ENCODE measurements around the gene PTPRG.

The PTPRG gene

GRCh38 chr3:62149962-62150361, 588.6 kb downstream of the PTPRG start:
- peak; percentile 51 for DNase-seq (ENCODE audit: low spot score)

DNA sequence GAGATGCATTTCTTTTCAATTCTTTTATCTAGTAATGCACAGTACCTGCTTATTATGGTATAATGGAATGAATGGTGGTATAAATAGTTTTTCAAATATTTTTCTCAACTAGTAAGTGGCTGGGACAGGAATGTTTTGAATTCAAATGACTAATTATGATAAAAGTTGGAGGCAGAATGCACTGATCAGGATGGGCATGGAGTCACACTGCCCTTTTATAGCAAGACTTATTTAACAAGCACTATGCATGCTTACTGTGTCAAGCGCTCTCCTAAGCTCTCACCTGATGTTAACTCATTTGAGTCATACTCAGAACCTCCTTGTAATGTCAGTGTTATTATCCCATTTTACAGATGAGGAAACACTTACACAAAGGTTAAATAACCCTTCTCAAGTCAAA, 590.2 kb downstream of the PTPRG start:
- peak; percentile 28 for DNase-seq (ENCODE audit: low spot score)

DNA sequence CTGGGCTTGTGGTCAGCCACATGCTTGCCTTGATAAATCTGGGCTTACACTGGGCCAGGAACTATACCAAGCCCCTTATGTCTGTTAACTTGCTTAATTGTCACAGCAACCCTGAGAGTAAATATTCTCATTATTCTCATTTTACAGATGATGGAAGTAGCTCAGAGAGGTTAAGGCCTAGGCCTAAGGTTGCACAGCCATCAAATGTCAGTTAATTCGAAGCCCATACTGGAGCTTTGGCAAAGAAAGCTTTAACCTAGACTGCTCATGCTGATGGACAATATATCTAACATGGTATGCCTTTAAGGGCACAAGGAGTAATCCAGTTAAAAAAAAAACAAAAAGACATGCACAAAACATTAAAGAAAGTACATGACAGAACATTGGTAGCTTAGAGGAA, 591.9 kb downstream of the PTPRG start:
- DNase-seq (ENCODE audit: low spot score): no peak

DNA sequence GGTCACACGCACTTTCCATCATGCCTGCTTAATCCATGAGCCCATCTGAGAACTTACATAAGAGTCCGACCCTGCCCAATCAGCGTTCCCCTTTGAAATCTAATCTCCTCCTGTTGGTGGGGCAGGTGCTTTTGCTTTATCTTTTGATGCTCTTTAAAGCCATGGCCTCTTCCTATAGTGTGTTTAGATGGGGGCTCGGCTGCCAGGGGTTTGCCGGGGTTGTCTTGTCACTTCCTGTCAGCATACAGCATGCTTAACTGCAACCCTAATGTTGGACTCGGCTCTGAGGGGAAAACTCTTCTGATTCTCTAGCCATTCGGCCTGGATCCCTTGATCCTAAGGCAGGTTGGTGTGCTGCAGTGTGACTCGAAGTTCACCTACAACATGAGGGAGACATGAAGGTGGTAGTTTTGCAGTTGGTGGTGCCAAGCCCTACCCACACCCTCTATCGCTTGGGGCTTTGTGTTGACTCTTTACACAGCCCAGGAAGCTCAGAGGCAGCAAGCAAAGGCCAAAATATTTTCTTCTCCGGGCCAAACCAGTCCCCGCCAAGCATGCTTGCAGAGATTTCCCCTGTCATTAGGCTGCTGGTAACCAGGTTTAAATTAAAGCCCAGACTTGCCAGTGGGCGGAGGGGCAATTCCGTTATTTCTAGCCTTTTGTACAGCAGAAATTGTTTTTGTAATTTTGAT, 593.2 kb downstream of the PTPRG start:
- no peak for DNase-seq (ENCODE audit: low spot score)

- no peak for DNase-seq (ENCODE audit: low spot score)
Measured at GRCh38 chr3:62159056-62159708, 597.8 kb downstream of the PTPRG start.

GRCh38 chr3:62159709-62160092, 598.3 kb downstream of the PTPRG start:
- DNase-seq (ENCODE audit: low spot score): peak; percentile 82

DNA sequence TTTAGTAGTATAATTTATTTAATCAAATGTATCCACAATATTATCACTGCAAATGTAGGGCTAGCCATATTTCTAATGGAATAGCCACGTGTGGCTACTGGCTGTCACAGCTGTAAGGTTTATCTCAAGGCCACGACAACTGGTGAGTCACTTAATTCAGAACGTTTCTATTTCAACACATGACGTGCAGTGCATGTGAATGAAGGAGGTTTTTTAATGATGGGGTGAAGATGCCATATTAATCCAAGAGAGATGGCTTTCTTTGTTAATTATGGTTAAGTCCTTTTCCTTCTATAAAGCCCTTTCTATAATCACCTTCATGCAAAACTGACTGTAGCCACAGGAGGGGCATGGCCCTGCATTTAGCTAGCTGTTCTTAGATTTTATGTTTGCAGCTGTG, 600.0 kb downstream of the PTPRG start:
- peak; percentile 47 for DNase-seq (ENCODE audit: low spot score)

DNA sequence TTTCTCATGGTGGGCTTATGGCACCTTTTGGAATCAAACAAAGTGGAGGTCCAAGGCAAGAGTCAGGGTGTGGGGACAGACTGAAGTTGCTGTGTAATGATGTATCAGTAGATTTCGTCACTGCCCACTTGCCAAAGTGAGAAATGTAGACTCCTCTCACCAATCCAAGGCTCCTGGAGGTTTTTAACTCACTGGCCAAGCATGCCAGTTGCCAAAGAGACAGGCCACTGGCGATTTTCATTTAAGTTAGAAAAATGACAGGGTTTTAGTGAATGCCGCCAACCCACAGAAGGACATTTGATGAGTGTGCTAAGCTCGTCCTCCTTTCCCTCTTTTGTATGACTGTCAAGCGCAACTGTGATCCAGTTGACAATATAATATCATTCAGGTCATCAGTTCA, 602.8 kb downstream of the PTPRG start:
- DNase-seq (ENCODE audit: low spot score): no peak

- DNase-seq (ENCODE audit: low spot score): no peak
Measured at GRCh38 chr3:62164746-62165145, 603.4 kb downstream of the PTPRG start.

DNA sequence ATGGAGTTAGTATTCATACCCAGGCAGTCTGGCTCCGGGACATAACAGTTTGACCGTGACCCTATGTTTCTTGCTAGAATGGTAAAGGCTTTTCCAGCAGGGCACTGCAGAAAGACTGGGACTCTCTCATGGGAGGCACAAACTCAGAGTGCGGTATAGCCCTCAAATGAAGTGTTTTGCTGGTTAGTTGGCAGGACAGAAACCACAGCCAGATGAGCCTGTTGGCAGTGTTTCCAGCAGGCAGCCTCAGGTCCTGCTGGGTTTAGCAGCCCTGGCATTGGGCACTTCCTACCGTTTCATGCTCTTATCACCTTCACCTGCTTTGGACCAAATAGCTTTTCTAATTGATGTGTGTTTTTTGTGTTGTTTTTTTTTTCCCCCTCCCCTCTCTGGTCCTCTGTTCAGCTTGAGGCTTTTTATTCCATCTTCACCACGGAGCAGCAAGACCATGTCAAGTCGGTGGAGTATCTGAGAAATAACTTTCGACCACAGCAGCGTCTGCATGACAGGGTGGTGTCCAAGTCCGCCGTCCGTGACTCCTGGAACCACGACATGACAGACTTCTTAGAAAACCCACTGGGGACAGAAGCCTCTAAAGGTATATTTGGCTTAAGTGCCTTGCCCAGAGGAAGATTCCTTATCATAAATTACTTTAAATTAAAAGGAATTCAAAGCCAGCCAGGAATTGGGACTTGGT, 606.3 kb downstream of the PTPRG start:
- peak; percentile 74 for DNase-seq (ENCODE audit: low spot score)

- no peak for DNase-seq (ENCODE audit: low spot score)
Measured at GRCh38 chr3:62168356-62168755, 607.0 kb downstream of the PTPRG start.

DNA sequence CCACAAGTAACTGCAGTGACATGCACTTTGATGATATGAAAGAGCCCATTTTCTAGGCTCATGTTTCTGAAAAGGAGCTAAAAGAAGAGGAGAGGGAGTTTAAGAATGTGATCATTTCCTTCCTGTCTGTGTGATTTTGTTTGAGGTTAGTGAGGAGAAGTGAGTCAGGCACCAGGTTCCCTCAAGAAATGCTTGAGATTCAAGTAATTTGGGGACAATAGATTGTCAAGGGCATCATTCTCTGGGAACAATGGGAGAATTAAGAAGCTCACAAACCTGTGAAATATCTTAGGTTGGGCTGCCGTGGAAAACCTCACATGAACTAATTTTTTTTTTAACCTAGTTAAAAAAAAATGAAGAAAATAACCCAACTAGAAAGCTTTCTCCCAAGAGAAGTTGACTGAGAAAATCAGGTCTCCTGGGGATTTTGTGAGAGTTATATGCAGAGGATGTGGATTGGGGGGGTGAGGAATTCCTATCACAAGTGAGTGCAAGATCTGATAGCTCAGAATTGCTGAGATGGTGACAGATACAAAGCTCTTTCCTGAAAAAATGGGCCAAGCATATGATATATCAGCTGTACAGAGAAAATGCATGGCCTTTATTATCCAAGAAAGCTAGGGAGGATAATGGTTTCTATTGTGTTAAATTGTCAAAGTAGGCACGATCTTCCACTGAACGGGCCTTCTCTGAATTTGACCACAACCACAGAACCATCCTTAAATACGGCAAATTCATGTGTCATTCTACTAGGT, 608.7 kb downstream of the PTPRG start:
- peak; percentile 41 for DNase-seq (ENCODE audit: low spot score)

GRCh38 chr3:62171789-62172188, 610.4 kb downstream of the PTPRG start:
- no peak for DNase-seq (ENCODE audit: low spot score)

GRCh38 chr3:62172199-62172598, 610.8 kb downstream of the PTPRG start:
- DNase-seq (ENCODE audit: low spot score): no peak

- DNase-seq (ENCODE audit: low spot score): no peak
Measured at GRCh38 chr3:62173939-62174515, 612.7 kb downstream of the PTPRG start.

GRCh38 chr3:62175161-62175560, 613.8 kb downstream of the PTPRG start:
- DNase-seq (ENCODE audit: low spot score): no peak

DNA sequence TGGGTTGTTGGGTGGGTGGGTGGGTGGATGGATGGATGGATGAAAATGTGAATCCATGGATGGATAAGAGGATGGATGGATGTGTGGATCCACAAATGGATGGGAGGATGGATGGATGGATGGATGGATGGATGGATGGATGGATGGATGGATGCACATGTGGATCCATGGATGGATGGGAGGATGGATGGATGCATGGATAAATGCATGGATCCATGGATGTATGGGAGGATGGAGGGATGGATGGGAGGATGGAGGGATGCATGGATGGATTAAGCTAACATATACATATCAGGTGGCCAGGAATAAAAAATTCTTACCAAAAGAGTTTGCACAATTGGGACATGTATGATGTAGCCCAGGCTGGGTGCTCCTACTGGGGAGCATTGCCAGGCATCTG, 616.7 kb downstream of the PTPRG start:
- no peak for DNase-seq (ENCODE audit: low spot score)

GRCh38 chr3:62178739-62179600, 617.6 kb downstream of the PTPRG start:
- DNase-seq (ENCODE audit: low spot score): no peak

GRCh38 chr3:62180514-62180913, 619.1 kb downstream of the PTPRG start:
- DNase-seq (ENCODE audit: low spot score): no peak

DNA sequence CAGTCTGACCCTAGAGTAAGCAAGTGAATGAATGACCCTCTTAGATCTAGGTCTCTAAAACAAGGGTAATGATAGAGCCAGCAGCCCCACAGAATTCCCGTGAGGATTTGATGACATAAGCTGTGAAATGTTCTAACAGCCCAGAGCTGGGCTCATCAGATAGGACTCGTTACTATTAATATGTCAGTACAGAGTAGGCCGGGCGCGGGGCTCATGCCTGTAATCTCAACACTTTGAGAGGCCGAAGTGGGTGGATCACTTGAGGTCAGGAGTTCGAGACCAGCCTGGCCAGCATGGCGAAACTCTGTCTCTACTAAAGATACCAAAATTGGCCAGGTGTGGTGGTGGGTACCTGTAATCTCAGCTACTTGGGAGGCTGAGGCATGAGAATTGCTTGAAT, 621.7 kb downstream of the PTPRG start:
- DNase-seq (ENCODE audit: low spot score): no peak

- no peak for DNase-seq (ENCODE audit: low spot score)
Measured at GRCh38 chr3:62183969-62184368, 622.6 kb downstream of the PTPRG start.
